PFSK-1 (cell line): ENCODE data around the gene ADPRHL1.

ENCODE experiments used
- POLR2AphosphoS5 ChIP-seq: IDR thresholded peaks from 2 replicates; pipeline ENCODE4 v1.6.1; 2012; ENCODE audit warnings: low read depth, mild to moderate bottlenecking, control low read depth, low read length, moderate library complexity
- TAF1 ChIP-seq: IDR thresholded peaks from 2 replicates; pipeline ENCODE4 v1.6.1; 2012; ENCODE audit warnings: low read length, control low read depth, borderline replicate concordance; ENCODE audit not compliant: insufficient read depth

DNA sequence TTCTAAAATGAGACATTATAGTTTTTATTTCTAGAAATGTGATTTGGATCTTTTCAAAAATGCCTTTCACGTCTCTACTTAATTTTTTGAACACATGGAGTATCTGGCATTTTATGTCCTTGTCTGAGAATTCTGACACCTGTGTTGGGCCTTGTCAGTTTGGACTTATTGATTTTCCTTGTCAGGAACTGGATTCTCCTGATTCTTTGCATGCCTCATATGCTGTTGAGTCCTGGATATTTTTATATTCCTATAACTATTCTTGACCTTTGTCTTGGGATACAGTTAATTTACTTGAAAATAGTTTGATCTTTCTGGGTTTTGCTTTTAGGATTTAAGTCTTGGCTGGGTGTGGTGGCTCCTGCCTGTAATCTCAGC lies 10.3 kb downstream of the ADPRHL1 start:
- no peak for TF ChIP-seq POLR2AphosphoS5
- TF ChIP-seq TAF1, result no peak
